KOPT-K1 (cell line): ENCODE data around the gene DCAF5.

Experiments
- H3K27ac ChIP-seq: fragments of 200-600 bp; sonication (generic); 2 replicates; pipeline ENCODE4 v1.5.1; 2016; ENCODE audit warnings: antibody characterized with exemption, mild to moderate bottlenecking, low read depth, low read length; ENCODE audit not compliant: poor library complexity, severe bottlenecking
- H3K36me3 ChIP-seq: fragments of 200-600 bp; sonication (generic); 2 replicates; pipeline ENCODE4 v1.5.1; 2017; ENCODE audit warnings: antibody characterized with exemption, mild to moderate bottlenecking, low read length, moderate library complexity; ENCODE audit not compliant: insufficient read depth
- H3K9me3 ChIP-seq: fragments of 200-600 bp; sonication (generic); 2 replicates; pipeline ENCODE4 v1.5.1; 2017; ENCODE audit warnings: antibody characterized with exemption, low read length, mild to moderate bottlenecking; ENCODE audit not compliant: insufficient read depth, poor library complexity, severe bottlenecking

The DCAF5 gene

GRCh38 chr14:69008421-69008884, 144.5 kb downstream of the DCAF5 start:
- Histone ChIP-seq H3K36me3 (no peaks in the 10 kb centered on the region), H3K27ac (no peak overlapping the region), H3K9me3 (no peaks in the 10 kb centered on the region)

GRCh38 chr14:69006346-69006745, 146.6 kb downstream of the DCAF5 start:
- H3K9me3 ChIP-seq, result no peaks in the 10 kb centered on the region
- H3K27ac ChIP-seq, result no peak overlapping the region
- H3K36me3 ChIP-seq, result no peaks in the 10 kb centered on the region

GRCh38 chr14:69005432-69006148, 147.3 kb downstream of the DCAF5 start:
- H3K27ac ChIP-seq, result no peak overlapping the region
- no peaks in the 10 kb centered on the region for H3K9me3 ChIP-seq
- H3K36me3 ChIP-seq, result no peaks in the 10 kb centered on the region

GRCh38 chr14:69004731-69005431, 148.0 kb downstream of the DCAF5 start:
- Histone ChIP-seq H3K36me3 (no peaks in the 10 kb centered on the region), H3K27ac (no peak overlapping the region), H3K9me3 (no peaks in the 10 kb centered on the region)

GRCh38 chr14:69003626-69004025, 149.3 kb downstream of the DCAF5 start:
- no peak overlapping the region for H3K27ac ChIP-seq
- no peaks in the 10 kb centered on the region for H3K36me3 ChIP-seq
- H3K9me3 ChIP-seq, result no peaks in the 10 kb centered on the region

- Histone ChIP-seq H3K36me3 (no peaks in the 10 kb centered on the region), H3K9me3 (no peaks in the 10 kb centered on the region), H3K27ac (no peak overlapping the region)
Observed at GRCh38 chr14:69002069-69002468, 150.8 kb downstream of the DCAF5 start.

- no peak overlapping the region for H3K27ac ChIP-seq
- no peaks in the 10 kb centered on the region for H3K9me3 ChIP-seq
Observed at GRCh38 chr14:69001375-69001774, 151.5 kb downstream of the DCAF5 start.

More at GRCh38 chr14:69001375-69001774, 151.5 kb downstream of the DCAF5 start:
- no peaks in the 10 kb centered on the region for H3K36me3 ChIP-seq
